Osteocyte (in vitro differentiated cells): ENCODE data around the gene ADAMTSL2. TPM values are rescaled to one million over a fixed set of nuclear protein-coding genes. Genes with fewer than 3 reads are reported as not detected.

ENCODE experiments used
- DNase-seq: peaks from one replicate; pipeline ENCODE4 v3.0.0; 2021; ENCODE audit warnings: mixed read lengths; ENCODE audit not compliant: unreplicated experiment; ENCODE audit errors: extremely low spot score
- H3K27ac Mint-ChIP-seq: one replicate; pipeline ENCODE4 v1.8.0; 2021; ENCODE audit warnings: mild to moderate bottlenecking, mixed read lengths; ENCODE audit not compliant: unreplicated experiment
- H3K27me3 Mint-ChIP-seq: one replicate; pipeline ENCODE4 v1.8.0; 2021; ENCODE audit warnings: mixed read lengths; ENCODE audit not compliant: unreplicated experiment
- H3K36me3 Mint-ChIP-seq: one replicate; pipeline ENCODE4 v1.8.0; 2021; ENCODE audit warnings: mixed read lengths; ENCODE audit not compliant: unreplicated experiment
- H3K4me1 Mint-ChIP-seq: one replicate; pipeline ENCODE4 v1.8.0; 2021; ENCODE audit warnings: mixed read lengths; ENCODE audit not compliant: unreplicated experiment
- H3K4me3 Mint-ChIP-seq: one replicate; pipeline ENCODE4 v1.8.0; 2021; ENCODE audit warnings: mild to moderate bottlenecking, moderate library complexity, mixed read lengths; ENCODE audit not compliant: unreplicated experiment
- H3K9me3 Mint-ChIP-seq: one replicate; pipeline ENCODE4 v1.8.0; 2021; ENCODE audit warnings: mixed read lengths; ENCODE audit not compliant: unreplicated experiment
- CTCF ChIP-seq: fragments of 200-600 bp; sonication (generic); IDR thresholded peaks from 2 replicates; pipeline ENCODE4 v1.5.0; 2021; ENCODE audit warnings: antibody characterized with exemption, mild to moderate bottlenecking, moderate library complexity
- total RNA-seq: library from RNA; stranded (reverse); gene quantifications from 2 replicates; pipeline ENCODE4 v1.2.1, GENCODE V29; 2021

Gene ADAMTSL2
- total RNA-seq, 1 donor from 2014 or later = 0.11 TPM

GRCh38 chr9:133512253-133513213 lies 22.0 kb upstream of the ADAMTSL2 start:
- Mint-ChIP-seq H3K36me3 (no peaks in the 10 kb centered on the region), H3K4me1 (peaks cover 42% of the 10 kb centered on the region), H3K27ac (no peak overlapping the region), H3K27me3 (no peaks in the 10 kb centered on the region), H3K4me3 (no peak overlapping the region), H3K9me3 (no peaks in the 10 kb centered on the region)
- no peak for TF ChIP-seq CTCF
- no peak for DNase-seq

- no peaks in the 10 kb centered on the region for H3K9me3 Mint-ChIP-seq
- no peak for DNase-seq
Observed at GRCh38 chr9:133513214-133514100, 21.0 kb upstream of the ADAMTSL2 start.

GRCh38 chr9:133514460-133515239 lies 19.9 kb upstream of the ADAMTSL2 start:
- TF ChIP-seq CTCF = no peak
- H3K27ac Mint-ChIP-seq = peak overlapping the region; percentile 31

More at GRCh38 chr9:133513214-133514100, 21.0 kb upstream of the ADAMTSL2 start:
- Mint-ChIP-seq H3K27ac (no peak overlapping the region), H3K4me1 (peaks cover 38% of the 10 kb centered on the region), H3K36me3 (no peaks in the 10 kb centered on the region), H3K4me3 (no peak overlapping the region), H3K27me3 (no peaks in the 10 kb centered on the region)
- no peak for TF ChIP-seq CTCF

GRCh38 chr9:133515240-133515610 lies 19.3 kb upstream of the ADAMTSL2 start:
- no peak for TF ChIP-seq CTCF
- H3K27ac Mint-ChIP-seq = no peak overlapping the region
- H3K27me3 Mint-ChIP-seq = no peaks in the 10 kb centered on the region
- DNase-seq = no peak
- H3K36me3 Mint-ChIP-seq = no peaks in the 10 kb centered on the region
- peaks cover 22% of the 10 kb centered on the region for H3K4me1 Mint-ChIP-seq
- H3K4me3 Mint-ChIP-seq = no peak overlapping the region
- H3K9me3 Mint-ChIP-seq = no peaks in the 10 kb centered on the region

More at GRCh38 chr9:133514460-133515239, 19.9 kb upstream of the ADAMTSL2 start:
- DNase-seq = no peak
- Mint-ChIP-seq H3K9me3 (no peaks in the 10 kb centered on the region), H3K36me3 (no peaks in the 10 kb centered on the region), H3K27me3 (no peaks in the 10 kb centered on the region), H3K4me1 (peaks cover 28% of the 10 kb centered on the region), H3K4me3 (no peak overlapping the region)
